ENCODE measurements around the gene ZNF735. TPM values are rescaled to one million over a fixed set of nuclear protein-coding genes. Genes with fewer than 3 reads are reported as not detected.
"Not testable (repeated sequence)": the region's sequence is repeated elsewhere in the genome, so short reads cannot be mapped to it uniquely, and the experiment has no call there.

Gene ZNF735
- total RNA-seq, 1 donor from 2014 or later, result not detected

- H3K36me3 Mint-ChIP-seq (ENCODE audit: low read depth); H3K27ac Mint-ChIP-seq; H3K27me3 Mint-ChIP-seq (ENCODE audit: low read depth); DNase-seq (ENCODE audit: low spot score); intact Hi-C loops (cut with micrococcal nuclease); H3K4me3 Mint-ChIP-seq (ENCODE audit: low read depth); H3K4me1 Mint-ChIP-seq (ENCODE audit: low read depth): not testable (repeated sequence)
- peaks cover 59% of the 10 kb centered on the region for H3K9me3 Mint-ChIP-seq
Observed at GRCh38 chr7:64219710-64220298, 12.8 kb downstream of the ZNF735 start.

DNA sequence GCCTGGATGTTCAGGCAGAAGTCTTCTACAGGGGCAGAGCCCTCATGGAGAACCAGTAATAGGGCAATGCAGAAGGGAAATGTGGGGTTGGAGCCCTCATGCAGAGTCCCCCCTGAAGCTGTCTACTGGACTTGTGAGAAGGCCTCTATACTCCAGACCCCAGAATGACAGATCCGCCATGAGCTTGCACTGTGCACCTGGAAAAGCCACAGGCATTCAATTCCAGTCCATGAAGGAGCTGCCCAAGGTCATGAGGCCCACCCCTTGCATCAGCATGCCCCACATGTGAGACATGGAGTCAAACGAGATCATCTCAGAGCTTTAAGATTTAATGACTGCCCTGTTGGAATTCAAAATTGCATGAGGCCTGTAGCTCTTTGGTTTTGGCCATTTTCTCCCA is 16.4 kb downstream of the ZNF735 start:
- intact Hi-C loops (cut with micrococcal nuclease), result no loop called here
- Mint-ChIP-seq H3K9me3 (peaks cover 72% of the 10 kb centered on the region), H3K36me3 (ENCODE audit: low read depth) (no peaks in the 10 kb centered on the region), H3K27me3 (ENCODE audit: low read depth) (no peaks in the 10 kb centered on the region), H3K27ac (no peak overlapping the region), H3K4me1 (ENCODE audit: low read depth) (no peaks in the 10 kb centered on the region), H3K4me3 (ENCODE audit: low read depth) (no peak overlapping the region)
- no peak for DNase-seq (ENCODE audit: low spot score)

DNA sequence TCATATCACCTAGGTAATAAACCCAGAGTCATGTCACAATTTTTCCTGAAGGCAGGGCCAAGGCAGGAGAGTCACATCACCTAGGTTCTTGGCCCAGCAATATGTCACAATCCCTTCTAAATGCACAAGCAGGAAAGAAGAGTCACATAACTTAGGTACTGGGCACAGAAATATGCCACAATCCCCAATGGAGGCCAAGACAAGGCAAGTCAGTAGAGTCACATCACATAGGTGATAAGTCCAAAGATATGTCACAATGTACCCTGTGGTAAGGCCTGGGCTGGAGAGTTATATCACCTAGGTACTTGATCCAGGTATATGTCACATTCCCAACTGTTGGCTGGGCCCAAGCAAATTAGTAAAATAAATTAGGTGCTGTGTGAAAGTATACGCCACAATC is 21.2 kb downstream of the ZNF735 start, which contains the start of gene ZNF679:
ZNF679 (plus strand) TSS at position 301 of the 400 bp plus-strand sequence. CDS start 20,644 bp downstream, outside the sequence.
- H3K36me3 Mint-ChIP-seq (ENCODE audit: low read depth); H3K4me1 Mint-ChIP-seq (ENCODE audit: low read depth); intact Hi-C loops (cut with micrococcal nuclease); DNase-seq (ENCODE audit: low spot score); H3K27me3 Mint-ChIP-seq (ENCODE audit: low read depth); H3K4me3 Mint-ChIP-seq (ENCODE audit: low read depth); H3K27ac Mint-ChIP-seq: not testable (repeated sequence)
- peaks cover 76% of the 10 kb centered on the region for H3K9me3 Mint-ChIP-seq

- Mint-ChIP-seq H3K27me3 (ENCODE audit: low read depth) (no peaks in the 10 kb centered on the region), H3K4me1 (ENCODE audit: low read depth) (no peaks in the 10 kb centered on the region), H3K4me3 (ENCODE audit: low read depth) (no peak overlapping the region), H3K27ac (no peak overlapping the region), H3K9me3 (peaks cover 48% of the 10 kb centered on the region), H3K36me3 (ENCODE audit: low read depth) (no peaks in the 10 kb centered on the region)
- intact Hi-C loops (cut with micrococcal nuclease), result no loop called here
- no peak for DNase-seq (ENCODE audit: low spot score)
Observed at GRCh38 chr7:64266341-64266919, 59.4 kb downstream of the ZNF735 start.

Other genes with a start within 250 kb of the ZNF735 start
- gene ZNF722, start 208.4 kb upstream of the ZNF735 start, total RNA-seq, result not detected in 2 replicates
- gene ZNF727, start 161.8 kb upstream of the ZNF735 start, total RNA-seq, result 0.11 and 0.18 TPM in 2 replicates
- gene ZNF679, start 21.3 kb downstream of the ZNF735 start, total RNA-seq, result not detected in 2 replicates
- 17.6 and 20.6 TPM in 2 replicates for gene ZNF736, start 106.8 kb downstream of the ZNF735 start, total RNA-seq

Data from activated T-helper 2 cell treated with anti-CD3 and anti-CD28 coated beads, Interferon-gamma antibody, Interleukin-2, Interleukin-4, amounts not matched to agents 10 μg/mL and 5 μg/mL and 100 μg/mL, durations not matched to agents 14 hours and 24 hours and 36 hours (primary cell).